Adrenal gland (tissue), 5 donors: ENCODE data around the gene NDUFA8.

Experiments used
- POLR2A ChIP-seq, 2 donors: fragments of 450-650 bp; IDR thresholded peaks; one replicate each; pipeline ENCODE4 v1.6.1; 2017; ENCODE audit warnings: antibody characterized with exemption in 2 of 2, mild to moderate bottlenecking in 2 of 2, moderate library complexity in 1 of 2
- TF ChIP-seq, protein P1 (sequence below), 6 experiments: fragments of 450-650 bp in 4 of 6; fragments of 200-600 bp in 2 of 6; sonication (generic) in 1 of 6; IDR thresholded peaks; 1 replicate in 5 of 6; 2 replicates in 1 of 6; pipeline versions ENCODE4 v1.5.1 to v1.8.0; 2016 to 2021; ENCODE audit warnings: antibody characterized with exemption in 6 of 6, mild to moderate bottlenecking in 2 of 6, moderate library complexity in 1 of 6
- donor health status: DM: no; HTN: no; CAD: no.

GRCh38 chr9:122115176-122116035, 44.2 kb downstream of the NDUFA8 start:
- TF ChIP-seq POLR2A (IDR thresholded peaks at IDR 0.05) = no peak
- TF ChIP-seq, protein P1, sequence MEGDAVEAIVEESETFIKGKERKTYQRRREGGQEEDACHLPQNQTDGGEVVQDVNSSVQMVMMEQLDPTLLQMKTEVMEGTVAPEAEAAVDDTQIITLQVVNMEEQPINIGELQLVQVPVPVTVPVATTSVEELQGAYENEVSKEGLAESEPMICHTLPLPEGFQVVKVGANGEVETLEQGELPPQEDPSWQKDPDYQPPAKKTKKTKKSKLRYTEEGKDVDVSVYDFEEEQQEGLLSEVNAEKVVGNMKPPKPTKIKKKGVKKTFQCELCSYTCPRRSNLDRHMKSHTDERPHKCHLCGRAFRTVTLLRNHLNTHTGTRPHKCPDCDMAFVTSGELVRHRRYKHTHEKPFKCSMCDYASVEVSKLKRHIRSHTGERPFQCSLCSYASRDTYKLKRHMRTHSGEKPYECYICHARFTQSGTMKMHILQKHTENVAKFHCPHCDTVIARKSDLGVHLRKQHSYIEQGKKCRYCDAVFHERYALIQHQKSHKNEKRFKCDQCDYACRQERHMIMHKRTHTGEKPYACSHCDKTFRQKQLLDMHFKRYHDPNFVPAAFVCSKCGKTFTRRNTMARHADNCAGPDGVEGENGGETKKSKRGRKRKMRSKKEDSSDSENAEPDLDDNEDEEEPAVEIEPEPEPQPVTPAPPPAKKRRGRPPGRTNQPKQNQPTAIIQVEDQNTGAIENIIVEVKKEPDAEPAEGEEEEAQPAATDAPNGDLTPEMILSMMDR (IDR thresholded peaks at IDR 0.05) = no peak
